SU-DHL-6 (cell line): ENCODE measurements around the gene APBA2.

Experiments
- H2AFZ ChIP-seq: fragments of 200-600 bp; sonication (generic); 2 replicates; pipeline ENCODE4 v1.6.1; 2014; ENCODE audit warnings: low read depth, mild to moderate bottlenecking, moderate library complexity, mixed read lengths, antibody characterized with exemption, low read length; ENCODE audit not compliant: severe bottlenecking
- H3F3A ChIP-seq: fragments of 200-600 bp; shearing (Covaris generic); 2 replicates; pipeline ENCODE4 v1.6.0; 2016; ENCODE audit warnings: antibody characterized with exemption, mild to moderate bottlenecking; ENCODE audit not compliant: insufficient read depth
- H3K27ac ChIP-seq: fragments of 200-600 bp; sonication (generic); 2 replicates; pipeline ENCODE4 v1.5.1; 2016; ENCODE audit warnings: low read depth, mild to moderate bottlenecking, low read length, moderate library complexity, mixed read lengths
- H3K27me3 ChIP-seq: fragments of 200-600 bp; sonication (generic), shearing (Covaris generic); 2 replicates; pipeline ENCODE4 v1.6.0; 2014; ENCODE audit warnings: mild to moderate bottlenecking, low read length
- H3K36me3 ChIP-seq: fragments of 200-600 bp; sonication (generic); 2 replicates; pipeline ENCODE4 v1.6.1; 2014; ENCODE audit warnings: mild to moderate bottlenecking, low read length, mixed read lengths
- H3K4me2 ChIP-seq: fragments of 300-600, 200-600 bp; shearing (Covaris generic), sonication (generic); 2 replicates; pipeline ENCODE4 v1.6.0; 2014; ENCODE audit warnings: low read length, low read depth, mild to moderate bottlenecking; ENCODE audit not compliant: poor library complexity, severe bottlenecking
- H3K4me3 ChIP-seq: fragments of 200-600 bp; sonication (generic); 2 replicates; pipeline ENCODE4 v1.5.1; 2014; ENCODE audit warnings: antibody characterized with exemption, low read length, mild to moderate bottlenecking, mixed read lengths; ENCODE audit not compliant: insufficient read depth, poor library complexity, severe bottlenecking
- H3K79me2 ChIP-seq: fragments of 200-600 bp; sonication (generic); 2 replicates; pipeline ENCODE4 v1.6.1; 2014; ENCODE audit warnings: mild to moderate bottlenecking, low read length, moderate library complexity; ENCODE audit not compliant: insufficient read depth
- H3K9ac ChIP-seq: fragments of 200-600 bp; sonication (generic); 2 replicates; pipeline ENCODE4 v1.7.0; 2014; ENCODE audit warnings: mild to moderate bottlenecking, low read length
- H3K9me2 ChIP-seq: fragments of 200-600 bp; sonication (generic); replicated peaks from 2 replicates; pipeline ENCODE4 v1.6.1; 2014; ENCODE audit warnings: low read length; ENCODE audit not compliant: insufficient read depth
- H3K9me3 ChIP-seq: fragments of 200-600 bp; sonication (generic); 2 replicates; pipeline ENCODE4 v1.6.1; 2014; ENCODE audit warnings: low read length, mixed read lengths; ENCODE audit not compliant: insufficient read depth
- H4K20me1 ChIP-seq: fragments of 200-600 bp; sonication (generic); 2 replicates; pipeline ENCODE4 v1.6.1; 2014; ENCODE audit warnings: low read depth, mild to moderate bottlenecking, antibody characterized with exemption, low read length, moderate library complexity, mixed read lengths
- CTCF ChIP-seq: fragments of 200-600 bp; sonication (generic); IDR thresholded peaks from one replicate; pipeline ENCODE4 v1.5.1; 2017; ENCODE audit warnings: antibody characterized with exemption, mild to moderate bottlenecking, low read length, moderate library complexity; ENCODE audit not compliant: insufficient read depth, poor library complexity, severe bottlenecking
- EZH2phosphoT487 ChIP-seq: fragments of 200-600 bp; sonication (generic), shearing (Covaris generic); conservative IDR thresholded peaks from 2 replicates; pipeline ENCODE4 v1.6.1; 2018; ENCODE audit warnings: mild to moderate bottlenecking, antibody characterized with exemption, low read length, moderate library complexity, mixed read lengths

APBA2 gene

GRCh38 chr15:29124581-29125381 is 239.0 kb downstream of the APBA2 start:
- Histone ChIP-seq H3F3A (no peaks in the 10 kb centered on the region), H2AFZ (no peak overlapping the region), H3K9ac (no peak overlapping the region), H3K79me2 (no peaks in the 10 kb centered on the region), H3K36me3 (no peaks in the 10 kb centered on the region), H3K27ac (no peak overlapping the region), H3K4me3 (no peak overlapping the region), H3K9me3 (no peaks in the 10 kb centered on the region), H3K27me3 (no peaks in the 10 kb centered on the region), H3K4me2 (no peak overlapping the region), H3K9me2 (no peaks in the 10 kb centered on the region), H4K20me1 (no peaks in the 10 kb centered on the region)
- TF ChIP-seq EZH2phosphoT487 (no peak), CTCF (no peak)

- no peaks in the 10 kb centered on the region for H3K9me2 ChIP-seq
- no peak overlapping the region for H3K27ac ChIP-seq
- no peak overlapping the region for H3K4me2 ChIP-seq
- no peaks in the 10 kb centered on the region for H4K20me1 ChIP-seq
- H3K79me2 ChIP-seq, result no peaks in the 10 kb centered on the region
- H3K36me3 ChIP-seq, result no peaks in the 10 kb centered on the region
- TF ChIP-seq CTCF, result no peak
- TF ChIP-seq EZH2phosphoT487, result no peak
- no peak overlapping the region for H2AFZ ChIP-seq
- H3K4me3 ChIP-seq, result no peak overlapping the region
- no peaks in the 10 kb centered on the region for H3K9me3 ChIP-seq
- H3K27me3 ChIP-seq, result no peaks in the 10 kb centered on the region
- no peak overlapping the region for H3K9ac ChIP-seq
- H3F3A ChIP-seq, result no peaks in the 10 kb centered on the region
These were observed 239.8 kb downstream of the APBA2 start for GRCh38 chr15:29125382-29126207.

GRCh38 chr15:29126208-29126536 is 240.4 kb downstream of the APBA2 start:
- H3K4me3 ChIP-seq, result no peak overlapping the region
- no peaks in the 10 kb centered on the region for H3K27me3 ChIP-seq
- no peaks in the 10 kb centered on the region for H3K79me2 ChIP-seq
- no peaks in the 10 kb centered on the region for H4K20me1 ChIP-seq
- no peaks in the 10 kb centered on the region for H3F3A ChIP-seq
- H3K36me3 ChIP-seq, result no peaks in the 10 kb centered on the region
- no peaks in the 10 kb centered on the region for H3K9me3 ChIP-seq
- TF ChIP-seq CTCF (no peak), EZH2phosphoT487 (no peak)
- H3K9me2 ChIP-seq, result no peaks in the 10 kb centered on the region
- H3K4me2 ChIP-seq, result no peak overlapping the region
- no peak overlapping the region for H2AFZ ChIP-seq
- H3K27ac ChIP-seq, result no peak overlapping the region
- H3K9ac ChIP-seq, result no peak overlapping the region
